Lower leg skin (tissue), 3 donors: ENCODE measurements around the gene ATP6AP1.

ENCODE experiments used
- POLR2A ChIP-seq, 2 donors: fragments of 450-650 bp; IDR thresholded peaks; one replicate each; pipeline ENCODE4 v1.6.1; 2016 to 2017; ENCODE audit warnings: antibody characterized with exemption in 2 of 2, mild to moderate bottlenecking in 1 of 2, moderate library complexity in 1 of 2
- TF ChIP-seq, protein P1 (sequence below), 3 donors: fragments of 450-650 bp; IDR thresholded peaks; one replicate each; pipeline ENCODE4 v1.5.1; 2016; ENCODE audit warnings: antibody characterized with exemption in 3 of 3, mild to moderate bottlenecking in 3 of 3, moderate library complexity in 2 of 3

GRCh38 chrX:154431341-154431740 lies 2.9 kb downstream of the ATP6AP1 start:
- TF ChIP-seq, protein P1, sequence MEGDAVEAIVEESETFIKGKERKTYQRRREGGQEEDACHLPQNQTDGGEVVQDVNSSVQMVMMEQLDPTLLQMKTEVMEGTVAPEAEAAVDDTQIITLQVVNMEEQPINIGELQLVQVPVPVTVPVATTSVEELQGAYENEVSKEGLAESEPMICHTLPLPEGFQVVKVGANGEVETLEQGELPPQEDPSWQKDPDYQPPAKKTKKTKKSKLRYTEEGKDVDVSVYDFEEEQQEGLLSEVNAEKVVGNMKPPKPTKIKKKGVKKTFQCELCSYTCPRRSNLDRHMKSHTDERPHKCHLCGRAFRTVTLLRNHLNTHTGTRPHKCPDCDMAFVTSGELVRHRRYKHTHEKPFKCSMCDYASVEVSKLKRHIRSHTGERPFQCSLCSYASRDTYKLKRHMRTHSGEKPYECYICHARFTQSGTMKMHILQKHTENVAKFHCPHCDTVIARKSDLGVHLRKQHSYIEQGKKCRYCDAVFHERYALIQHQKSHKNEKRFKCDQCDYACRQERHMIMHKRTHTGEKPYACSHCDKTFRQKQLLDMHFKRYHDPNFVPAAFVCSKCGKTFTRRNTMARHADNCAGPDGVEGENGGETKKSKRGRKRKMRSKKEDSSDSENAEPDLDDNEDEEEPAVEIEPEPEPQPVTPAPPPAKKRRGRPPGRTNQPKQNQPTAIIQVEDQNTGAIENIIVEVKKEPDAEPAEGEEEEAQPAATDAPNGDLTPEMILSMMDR (IDR thresholded peaks at IDR 0.05) = no peak
- no peak for TF ChIP-seq POLR2A (IDR thresholded peaks at IDR 0.05)
